HG03095 (cell line): Measurements from ENCODE around the gene ABCA10.
"Not testable (repeated sequence)": the region's sequence is repeated elsewhere in the genome, so short reads cannot be mapped to it uniquely, and the experiment has no call there.

Source experiments
- ATAC-seq: cut with Tn5 transposase; IDR thresholded peaks from one replicate; pipeline ENCODE4 v1.9.1; 2021; ENCODE audit warnings: moderate library complexity; ENCODE audit not compliant: unreplicated experiment

ABCA10 gene

DNA sequence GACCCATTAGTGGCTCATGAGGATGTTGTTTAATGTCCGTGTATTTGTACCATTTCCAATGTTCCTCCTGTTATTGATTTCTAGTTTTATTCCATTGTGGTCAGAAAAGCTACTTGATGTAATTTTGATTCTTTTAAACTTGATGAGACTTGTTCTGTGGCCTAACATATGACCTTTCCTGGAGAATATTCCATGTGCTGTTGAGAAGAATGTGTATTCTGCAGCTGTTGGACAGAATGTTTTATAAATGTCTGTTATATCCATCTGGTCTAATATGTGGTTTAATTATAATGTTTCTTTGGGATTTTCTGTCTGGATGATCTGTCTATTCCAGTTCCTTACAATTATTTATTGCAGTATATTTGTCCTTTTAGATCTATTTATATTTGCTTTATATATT, 2.9 kb upstream of the ABCA10 start:
- no peak for ATAC-seq

DNA sequence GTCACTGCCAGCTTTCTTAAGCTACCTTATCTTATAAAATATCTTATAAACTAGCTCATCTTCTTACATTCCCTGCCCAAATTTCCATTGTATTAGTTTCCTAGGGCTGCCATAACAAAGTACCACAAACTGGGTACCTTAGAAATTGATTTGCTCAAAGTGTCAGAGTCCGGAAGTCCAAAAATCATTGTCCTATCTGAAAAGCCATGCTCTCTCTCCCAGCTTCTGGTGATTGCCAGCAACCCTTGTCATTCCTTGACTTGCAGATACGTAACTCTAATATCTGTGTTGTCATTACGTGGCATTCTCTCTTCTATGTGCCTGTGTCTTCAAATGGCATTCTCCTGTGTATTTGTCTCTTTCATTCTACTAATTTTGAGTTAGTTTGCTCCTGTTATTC, 2.3 kb upstream of the ABCA10 start:
- no peak for ATAC-seq

DNA sequence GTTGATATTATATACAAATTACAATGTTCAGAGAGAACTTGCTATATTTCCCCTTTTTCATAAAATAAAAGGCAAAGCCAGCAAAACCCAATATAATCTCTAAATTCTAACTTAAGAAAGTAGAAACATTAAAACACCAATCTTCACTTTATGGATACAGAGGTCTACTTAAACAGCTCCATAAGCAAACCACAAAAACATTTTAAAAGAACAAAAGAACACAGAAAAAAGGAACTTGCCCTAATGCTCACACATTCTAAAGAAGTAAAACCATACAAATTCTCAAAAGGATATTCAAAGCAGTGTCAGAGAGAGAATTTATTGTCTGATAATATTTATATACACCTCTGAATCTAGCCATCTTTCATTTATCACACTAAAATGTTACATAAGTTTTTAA, 606 bp downstream of the ABCA10 start:
- ATAC-seq, result no peak

DNA sequence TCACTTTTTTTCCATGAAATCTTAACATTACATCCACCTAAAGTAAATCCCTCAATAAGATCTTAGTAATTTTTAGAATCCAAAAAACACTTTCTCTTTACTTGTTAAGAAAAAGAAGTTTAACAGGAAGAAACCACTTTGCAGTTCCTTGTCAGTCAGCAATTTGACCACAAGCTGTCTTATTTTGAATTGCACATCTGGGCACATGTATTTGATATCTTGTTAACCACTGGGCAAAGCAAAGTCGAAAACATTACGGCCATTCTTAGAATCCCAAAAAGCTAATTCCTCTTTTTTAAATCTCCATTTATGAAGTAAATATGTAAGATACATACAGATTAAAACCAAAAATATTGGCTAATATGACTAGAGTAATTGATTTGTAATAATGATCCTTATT, 1.1 kb downstream of the ABCA10 start:
- ATAC-seq, result no peak

DNA sequence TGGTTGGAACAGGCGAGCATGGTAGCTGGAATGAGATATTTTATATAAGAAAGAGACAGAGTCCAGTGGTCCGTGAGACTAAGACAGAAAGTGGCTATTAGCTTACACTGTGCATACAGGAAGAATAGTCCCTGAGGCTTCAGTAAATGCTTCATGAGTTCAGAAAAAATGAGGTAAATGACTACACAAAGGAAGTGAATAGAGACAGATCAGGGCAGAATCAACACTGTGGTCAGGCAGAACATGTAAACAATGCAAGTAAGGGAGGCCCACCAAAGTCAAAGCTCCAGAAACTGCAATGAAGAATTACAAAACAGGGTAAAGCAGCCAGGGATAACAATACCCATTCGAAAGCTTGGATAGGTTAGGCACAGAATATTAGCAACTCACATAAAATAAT, 4.8 kb downstream of the ABCA10 start:
- peak; percentile 98 for ATAC-seq

DNA sequence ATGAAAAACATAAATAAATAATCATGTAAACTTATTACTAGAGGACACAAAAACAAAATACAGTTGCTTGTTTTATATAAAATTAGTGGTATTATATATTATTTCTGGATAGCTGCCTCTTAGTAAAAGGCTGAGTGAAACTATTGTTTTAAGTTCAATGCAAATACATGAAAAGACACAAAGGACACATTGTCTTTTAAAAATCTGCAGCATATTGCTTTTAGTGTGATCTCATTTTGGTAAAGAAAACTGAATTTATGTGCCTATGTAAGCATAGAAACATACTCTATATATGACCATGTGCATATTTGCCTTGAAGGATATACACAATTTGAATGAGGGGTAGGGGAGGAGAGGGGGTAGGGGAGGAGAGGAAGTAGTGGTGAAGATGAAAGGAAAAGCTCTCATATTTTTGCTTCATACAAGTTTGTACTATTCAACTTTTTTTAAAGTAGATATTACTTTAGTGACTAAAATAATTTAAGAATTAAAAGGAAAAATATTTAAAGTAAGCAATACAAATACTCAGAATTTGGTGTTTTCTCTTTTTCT, 5.8 kb downstream of the ABCA10 start:
- ATAC-seq, result no peak

DNA sequence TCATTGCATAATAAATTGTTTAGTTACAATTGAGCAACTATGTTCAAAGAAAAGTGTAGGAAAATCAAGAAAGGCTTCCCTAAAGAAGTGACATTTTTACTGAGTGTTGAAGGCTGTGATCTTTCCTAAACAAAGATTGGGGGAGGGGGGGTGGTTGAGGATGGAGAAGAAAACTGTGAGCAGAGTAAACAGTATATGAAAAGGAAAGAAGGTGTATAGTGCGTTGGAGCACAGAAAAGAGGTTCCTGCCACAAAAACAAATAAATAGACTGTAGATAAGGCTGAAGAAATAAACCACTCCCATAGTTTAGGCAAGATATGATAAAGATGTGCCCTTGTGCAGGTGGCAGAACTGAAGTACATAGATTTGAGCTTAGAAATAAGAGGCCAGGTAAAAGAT, 8.5 kb downstream of the ABCA10 start:
- no peak for ATAC-seq

DNA sequence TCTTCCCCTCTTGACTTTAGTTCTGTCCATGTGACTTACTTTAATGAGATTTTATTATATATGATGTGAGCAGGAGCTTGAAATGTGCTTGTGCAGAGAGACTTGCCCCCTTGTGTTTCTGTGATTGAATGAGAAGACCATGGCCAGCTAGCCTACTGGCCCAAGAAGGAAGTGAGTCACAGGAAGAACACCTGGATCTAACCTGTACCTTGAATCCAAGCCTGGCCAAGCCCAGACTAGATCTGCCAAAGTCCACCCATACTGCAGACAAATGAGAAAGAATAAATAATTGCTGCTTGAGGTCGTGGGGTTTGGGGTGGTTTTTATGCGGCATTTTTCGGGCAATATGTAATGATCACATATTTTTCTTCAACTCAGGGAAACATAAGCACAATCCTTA, 9.6 kb downstream of the ABCA10 start:
- ATAC-seq, result no peak

DNA sequence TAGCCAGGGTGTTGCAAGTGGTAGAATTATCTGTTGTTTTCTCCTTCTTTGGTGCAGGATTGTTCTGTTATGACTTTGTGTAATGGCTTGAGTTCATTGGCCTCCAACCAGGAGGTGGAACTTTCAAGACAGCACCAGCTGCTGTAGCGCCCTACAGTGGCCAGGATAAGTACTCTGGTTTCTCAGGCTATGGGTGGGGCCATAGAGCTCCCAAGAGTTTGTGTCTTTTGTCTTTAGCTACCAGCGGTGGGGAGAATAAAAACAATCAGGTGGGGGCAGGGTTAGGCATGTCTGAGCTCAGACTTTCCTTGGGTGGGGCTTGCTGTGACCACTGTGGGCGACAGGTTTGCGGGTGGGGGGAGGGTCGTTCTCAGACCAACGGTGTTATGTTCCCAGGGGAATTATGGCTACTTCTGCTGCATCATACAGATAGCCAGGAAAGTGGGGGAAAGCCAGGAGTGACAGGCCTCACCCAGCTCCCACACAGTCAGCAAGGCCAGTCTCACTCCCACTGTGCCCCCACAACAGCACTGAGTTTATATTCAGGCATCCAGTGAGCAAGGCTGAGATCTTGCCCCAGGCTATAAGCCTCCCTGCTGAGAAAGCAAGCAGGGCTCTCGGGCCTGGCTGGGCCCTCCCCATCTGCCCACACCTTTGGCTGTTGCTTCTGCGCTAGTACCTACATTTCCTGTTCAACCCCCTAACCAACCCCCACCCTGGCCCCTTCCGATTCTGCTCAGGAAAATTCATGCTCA, 15.4 kb downstream of the ABCA10 start:
- no peak for ATAC-seq

DNA sequence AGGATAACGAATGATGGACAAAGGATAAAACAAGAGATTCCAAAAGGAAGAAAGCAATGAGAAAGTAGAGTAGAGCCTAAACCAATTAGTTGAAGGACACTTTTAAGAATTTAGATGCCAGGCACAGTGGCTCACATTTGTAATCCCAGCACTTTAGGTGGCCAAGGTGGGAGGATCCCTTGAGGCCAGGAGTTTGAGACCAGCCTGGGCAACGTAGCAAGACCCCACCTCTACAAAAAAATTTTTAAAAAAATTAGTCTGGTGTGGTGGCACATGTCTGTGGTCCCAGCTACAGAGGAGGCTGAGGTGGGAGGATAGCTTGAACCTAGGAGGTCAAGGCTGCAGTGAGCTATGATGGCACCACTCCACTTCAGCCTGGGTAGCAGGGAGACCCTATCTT, 20.0 kb downstream of the ABCA10 start:
- ATAC-seq, result no peak

DNA sequence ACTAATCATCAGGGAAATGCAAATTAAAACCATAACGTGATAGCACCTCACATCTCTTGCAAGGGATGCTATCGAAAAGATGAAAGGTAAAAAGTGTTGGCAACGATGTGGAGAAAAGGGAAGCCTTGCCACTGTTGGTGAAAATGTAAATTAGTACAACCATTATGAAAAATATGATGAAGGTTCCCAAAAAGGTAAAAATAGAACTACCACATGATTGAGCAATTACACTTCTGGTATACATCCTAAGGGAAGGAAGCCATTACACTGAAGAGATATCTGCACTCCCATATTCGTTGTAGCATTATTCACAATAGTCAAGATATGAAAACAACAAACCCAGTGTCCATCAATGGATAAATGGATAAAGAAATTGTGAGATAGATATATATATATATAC, 21.5 kb downstream of the ABCA10 start:
- no peak for ATAC-seq

DNA sequence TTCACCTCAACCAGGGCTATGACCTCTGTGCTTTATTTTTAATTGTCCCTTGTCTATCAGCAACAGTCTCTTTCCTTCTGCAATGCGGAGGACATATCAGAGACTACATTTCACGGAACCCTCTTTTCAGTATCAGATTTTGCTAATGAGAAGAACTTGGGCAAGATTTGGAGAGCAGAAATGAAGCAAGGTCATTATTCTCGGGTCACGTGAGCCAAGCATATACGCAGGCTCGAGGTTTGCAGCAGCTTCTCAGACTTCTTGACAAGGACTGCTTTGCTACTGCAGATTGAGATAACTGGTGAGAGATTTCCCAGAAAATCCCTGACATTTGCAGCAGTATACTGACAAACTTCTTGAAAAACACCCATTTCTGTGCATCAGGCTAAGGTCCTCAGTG, 30.4 kb downstream of the ABCA10 start:
- no peak for ATAC-seq

DNA sequence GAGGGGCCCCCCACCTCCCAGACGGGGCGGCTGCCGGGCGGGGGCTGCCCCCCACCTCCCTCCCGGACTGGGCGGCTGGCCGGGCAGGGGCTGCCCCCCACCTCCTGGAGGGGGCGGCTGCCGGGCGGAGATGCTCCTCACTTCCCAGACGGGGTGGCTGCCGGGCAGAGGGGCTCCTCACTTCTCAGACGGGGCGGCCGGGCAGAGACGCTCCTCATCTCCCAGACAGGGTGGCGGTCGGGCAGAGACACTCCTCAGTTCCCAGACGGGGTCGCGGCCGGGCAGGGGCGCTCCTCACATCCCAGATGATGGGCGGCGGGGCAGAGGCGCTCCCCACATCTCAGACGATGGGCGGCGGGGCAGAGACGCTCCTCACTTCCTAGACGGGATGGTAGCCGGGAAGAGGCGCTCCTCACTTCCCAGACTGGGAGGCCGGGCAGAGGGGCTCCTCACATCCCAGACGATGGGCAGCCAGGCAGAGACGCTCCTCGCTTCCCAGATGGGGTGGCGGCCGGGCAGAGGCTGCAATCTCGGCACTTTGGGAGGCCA, 32.4 kb downstream of the ABCA10 start:
- ATAC-seq, result not testable (repeated sequence)

DNA sequence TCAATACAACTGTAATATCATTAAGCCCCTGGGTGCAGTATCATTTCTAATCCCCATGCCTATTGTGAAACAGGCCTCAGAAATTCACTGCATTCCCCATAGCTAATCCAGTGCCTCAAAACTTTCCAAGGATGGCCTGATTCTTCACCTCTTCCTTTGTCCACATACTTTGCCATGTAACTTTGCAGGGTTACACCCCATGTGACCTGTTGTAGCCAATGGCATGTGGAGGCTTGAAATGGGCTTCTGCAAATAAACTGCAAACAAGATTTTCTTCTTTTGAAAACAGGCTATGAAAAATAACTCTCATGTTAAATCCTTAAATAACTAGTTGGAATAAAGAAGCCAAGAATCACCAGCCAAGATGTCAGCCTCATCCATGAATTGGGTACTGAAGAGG, 35.9 kb downstream of the ABCA10 start:
- ATAC-seq, result no peak

DNA sequence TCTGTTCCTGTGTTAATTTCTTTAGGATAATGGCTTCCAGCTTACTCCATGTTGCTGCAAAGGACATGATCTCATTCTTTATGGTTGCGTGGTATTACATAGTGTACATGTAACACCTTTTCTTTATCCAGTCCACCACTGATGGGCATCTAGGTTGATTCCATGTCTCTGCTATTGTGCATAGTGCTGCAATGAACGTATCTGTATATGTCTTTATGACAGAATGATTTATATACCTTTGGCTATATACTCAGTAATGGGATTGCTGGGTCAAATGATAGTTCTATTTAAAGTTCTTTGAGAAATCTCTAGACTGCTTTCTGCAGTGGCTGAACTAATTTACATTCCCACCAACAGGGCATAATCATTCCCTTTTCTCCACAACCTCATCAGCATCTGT, 39.8 kb downstream of the ABCA10 start:
- no peak for ATAC-seq

DNA sequence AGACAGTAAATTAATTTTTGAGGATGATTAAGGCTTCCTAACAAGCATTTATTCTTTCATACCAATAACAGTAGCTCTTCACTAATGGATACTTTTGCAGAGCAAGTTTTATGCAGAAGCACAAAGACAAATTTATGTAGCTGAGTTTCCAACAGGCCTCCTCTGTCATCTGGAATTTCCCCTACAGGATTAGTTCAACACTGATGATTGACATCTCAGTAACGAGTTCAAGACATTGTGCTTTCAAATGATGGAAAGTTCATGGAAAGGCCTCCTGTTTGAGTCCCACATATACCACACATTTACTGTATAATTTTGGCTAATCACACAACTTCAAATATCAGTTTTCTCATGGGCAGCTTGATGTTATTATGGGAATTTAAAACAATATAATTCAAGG, 40.6 kb downstream of the ABCA10 start:
- ATAC-seq, result no peak

DNA sequence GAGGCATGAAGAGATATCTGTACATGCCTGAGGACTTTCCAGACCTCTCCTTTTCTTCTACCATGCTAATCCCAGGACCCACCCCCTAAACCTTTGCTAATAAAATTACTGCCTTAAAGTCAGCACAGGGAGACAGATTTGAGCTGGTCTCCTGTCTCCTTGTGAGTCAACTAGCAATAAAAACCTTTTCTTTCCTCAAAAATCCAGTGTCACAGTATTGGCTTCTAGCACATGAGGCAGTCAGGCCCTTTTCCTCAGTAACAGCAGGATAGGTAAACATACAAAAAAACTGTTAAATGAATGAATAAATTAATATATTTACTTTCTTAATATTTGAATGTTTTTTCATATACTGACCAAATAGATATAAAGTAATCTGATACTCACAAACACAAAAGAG, 41.3 kb downstream of the ABCA10 start:
- ATAC-seq, result no peak

DNA sequence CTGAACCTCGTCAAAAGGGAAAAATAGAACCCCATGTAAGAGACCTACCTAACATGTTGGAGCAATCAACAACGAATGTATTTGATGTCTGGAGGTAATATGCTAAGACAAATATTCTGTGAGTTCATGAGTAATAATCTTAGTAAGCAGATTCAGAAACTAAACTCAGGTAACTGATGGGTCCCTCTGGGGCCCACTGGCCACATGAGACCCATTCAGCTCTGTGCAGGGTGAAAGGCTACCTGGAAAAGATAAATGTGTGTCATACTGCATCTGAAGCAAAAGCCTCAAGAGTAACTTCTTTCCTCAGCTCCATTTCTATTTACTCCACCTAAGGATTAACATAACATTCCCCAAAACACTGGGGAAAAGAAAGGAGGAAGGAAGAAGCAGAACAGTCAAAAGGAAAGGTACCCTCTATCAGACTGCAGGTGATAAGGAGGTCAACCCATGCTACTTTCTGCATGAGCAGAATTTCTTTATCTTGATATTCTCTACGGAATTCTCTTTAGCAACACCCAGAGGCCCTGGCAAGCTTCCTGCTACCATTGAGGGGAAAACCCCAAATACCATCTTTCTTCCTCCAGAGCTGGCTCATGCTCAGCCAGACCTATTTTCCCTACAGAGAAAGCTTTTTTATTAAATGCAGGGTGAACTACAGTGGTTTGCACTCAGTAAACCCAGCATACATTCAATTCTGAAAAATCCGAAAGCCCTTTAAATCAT, 49.2 kb downstream of the ABCA10 start:
- ATAC-seq, result no peak

DNA sequence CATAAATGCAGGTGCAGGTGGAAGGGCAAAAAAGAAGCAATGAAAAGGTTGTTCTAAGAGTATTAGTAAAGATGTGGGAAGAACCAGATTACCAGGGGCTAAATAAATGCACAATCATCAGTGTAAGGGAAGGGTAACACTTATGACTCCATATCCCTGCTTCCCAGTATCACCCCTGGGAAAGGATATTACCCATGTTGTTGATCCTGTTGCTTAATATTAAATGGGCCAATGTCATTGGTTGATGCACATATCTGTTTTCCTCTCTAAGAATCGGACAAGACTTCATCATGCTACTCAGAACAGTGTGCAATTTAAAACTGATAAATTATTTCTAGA, 52.2 kb downstream of the ABCA10 start:
- no peak for ATAC-seq

DNA sequence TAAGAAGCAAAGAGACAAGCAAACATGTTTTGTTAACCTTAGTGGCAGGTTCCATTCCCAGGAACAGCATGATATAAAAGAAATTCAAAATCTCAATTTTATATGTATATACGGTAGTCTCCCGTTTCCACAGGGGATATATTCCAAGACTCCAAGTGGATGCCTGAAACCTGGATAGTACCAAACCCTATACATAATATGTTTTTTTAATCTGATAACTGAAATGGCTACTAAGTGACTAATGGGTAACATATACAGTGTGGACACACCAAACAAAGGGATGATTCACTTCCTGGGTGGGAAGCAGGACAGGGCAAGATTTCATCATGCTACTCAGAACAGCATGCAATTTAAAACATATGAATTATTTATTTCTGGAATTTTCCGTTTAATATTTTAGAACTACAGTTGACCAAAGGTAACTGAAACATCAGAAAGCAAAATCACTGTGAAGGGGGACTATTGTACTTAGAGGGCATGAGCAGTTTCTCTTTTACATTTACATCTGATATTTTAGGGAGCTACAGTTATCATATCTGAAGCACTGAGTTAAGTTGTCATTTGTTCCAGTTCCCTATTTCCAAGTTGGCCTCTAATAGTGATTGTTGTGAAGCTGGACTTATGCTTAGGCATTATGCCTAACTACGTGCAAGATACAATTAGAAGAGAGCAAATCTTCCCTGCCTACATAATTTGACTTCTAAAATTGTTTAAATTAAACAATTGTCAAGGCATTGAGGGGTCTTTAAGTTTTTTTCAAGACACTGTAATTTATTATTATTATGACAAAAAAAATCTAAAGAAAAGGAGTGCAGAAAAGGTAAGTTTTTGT, 52.8 kb downstream of the ABCA10 start:
- no peak for ATAC-seq

DNA sequence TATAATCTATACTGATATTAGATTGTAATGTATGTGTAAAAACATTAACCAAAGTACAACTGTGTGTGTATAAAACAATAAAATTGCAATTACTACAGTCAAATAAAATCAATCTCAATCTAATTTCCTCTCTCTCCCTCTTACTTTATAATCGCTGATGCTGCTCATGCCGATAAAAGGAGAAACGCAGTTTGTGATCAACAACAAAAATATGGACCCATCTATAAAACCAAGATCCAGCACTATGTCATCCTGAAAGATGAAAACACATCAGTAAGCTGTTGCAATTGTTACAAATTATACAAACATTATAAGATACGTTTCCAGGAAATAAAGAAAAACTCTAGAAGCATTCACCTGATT, 53.4 kb downstream of the ABCA10 start:
- no peak for ATAC-seq
